T-cell (primary cell): ENCODE results near the gene PLA2R1. TPM values are rescaled to one million over a fixed set of nuclear protein-coding genes. Genes with fewer than 3 reads are reported as not detected.

Experiments
- ATAC-seq, 4 experiments: fragments of 200-7000 bp in 3 of 4; fragments of 150-1000 bp in 1 of 4; cut with Tn5 transposase; replicated peaks in 1 of 4; 1 replicate in 3 of 4; 2 replicates in 1 of 4; pipeline ENCODE4 v1.10.0; 2021; ENCODE audit warnings: moderate library complexity in 3 of 4, mild to moderate bottlenecking in 2 of 4, moderate number of reproducible peaks in 1 of 4
- CTCF ChIA-PET, 2 donors: fragments of 300-600 bp; sonication (Branson Sonifier 250); formaldehyde crosslinking; loops; one replicate each; lab custom pipeline; 2022; ENCODE audit warnings: antibody characterized with exemption in 2 of 2; lab: Charles Lee
- POLR2A ChIA-PET, 2 donors: fragments of 300-600 bp; sonication (Branson Sonifier 250); formaldehyde crosslinking; loops; one replicate each; lab custom pipeline; 2022; ENCODE audit warnings: antibody characterized with exemption in 2 of 2; lab: Charles Lee
- DNase-seq, 35 experiments: peaks; one replicate each; pipeline versions ENCODE4 v3.0.0 to v3.0.0-alpha.2; 2013 to 2023
- H3K27ac ChIP-seq: one replicate; pipeline ENCODE4 v1.5.1; 2013; ENCODE audit warnings: low read length
- H3K27me3 ChIP-seq, 2 experiments: replicated peaks in 1 of 2; 1 replicate in 1 of 2; 2 replicates in 1 of 2; pipeline versions ENCODE4 v1.6.1 to v1.7.0; 2013; ENCODE audit warnings: low read length in 1 of 2, mixed read lengths in 1 of 2; ENCODE audit not compliant: control insufficient read depth in 2 of 2, insufficient read depth in 2 of 2; ENCODE audit errors: extremely low read depth in 1 of 2
- H3K36me3 ChIP-seq, 2 donors: 1 replicate in 1 of 2; 2 replicates in 1 of 2; pipeline versions ENCODE4 v1.6.1 to v1.7.0; 2013; ENCODE audit warnings: low read length in 1 of 2; ENCODE audit not compliant: control insufficient read depth in 2 of 2, insufficient read depth in 1 of 2; ENCODE audit errors: extremely low read depth in 1 of 2
- H3K4me1 ChIP-seq, 2 experiments: 1 replicate in 1 of 2; 2 replicates in 1 of 2; pipeline versions ENCODE4 v1.6.1 to v1.7.0; 2013; ENCODE audit warnings: low read length in 2 of 2, mixed read lengths in 1 of 2; ENCODE audit not compliant: insufficient read depth in 2 of 2, control insufficient read depth in 1 of 2; ENCODE audit errors: extremely low read depth in 1 of 2
- H3K4me3 ChIP-seq, 2 donors: 1 replicate in 1 of 2; 2 replicates in 1 of 2; pipeline versions ENCODE4 v1.5.1 to v1.7.0; 2013; ENCODE audit warnings: mild to moderate bottlenecking in 2 of 2, low read length in 1 of 2, moderate library complexity in 1 of 2; ENCODE audit not compliant: control insufficient read depth in 1 of 2; ENCODE audit errors: extremely low read depth in 1 of 2
- H3K9me3 ChIP-seq: 2 replicates; pipeline ENCODE4 v1.7.0; 2013
- H3K27ac Mint-ChIP-seq, 2 donors: one replicate each; pipeline ENCODE4 v1.8.0; 2020 to 2021; ENCODE audit warnings: mild to moderate bottlenecking in 2 of 2, mixed read lengths in 2 of 2
- H3K27me3 Mint-ChIP-seq, 2 donors: one replicate each; pipeline ENCODE4 v1.8.0; 2021 to 2022; ENCODE audit warnings: mixed read lengths in 2 of 2
- H3K36me3 Mint-ChIP-seq: one replicate; pipeline ENCODE4 v1.8.0; 2021; ENCODE audit warnings: mixed read lengths
- H3K4me1 Mint-ChIP-seq, 3 donors: one replicate each; pipeline ENCODE4 v1.8.0; 2020 to 2022; ENCODE audit warnings: mixed read lengths in 3 of 3, mild to moderate bottlenecking in 1 of 3
- H3K4me3 Mint-ChIP-seq, 3 donors: one replicate each; pipeline ENCODE4 v1.8.0; 2020 to 2022; ENCODE audit warnings: mild to moderate bottlenecking in 3 of 3, mixed read lengths in 3 of 3, moderate library complexity in 3 of 3
- H3K9me3 Mint-ChIP-seq, 3 donors: one replicate each; pipeline ENCODE4 v1.8.0; 2020 to 2022; ENCODE audit warnings: mixed read lengths in 3 of 3
- WGBS: methylation state at CpG from one replicate; pipeline ENCODE4 v1.1.5; 2013; ENCODE audit warnings: missing lambda C conversion rate; ENCODE audit not compliant: insufficient coverage; 5-methylcytosine and 5-hydroxymethylcytosine counted together
- total RNA-seq, 35 experiments: library from RNA in 6 of 35; stranded (reverse) in 6 of 35; fragments of 120-200 nt in 1 of 35; gene quantifications; one replicate each; pipeline versions ENCODE4 v1.2.1 to v1.2.4 and lab custom pipeline; 2013 to 2026

The PLA2R1 gene
- total RNA-seq, 5 donors from 2014 or later (not counting 1 experiment from before 2014, with no cell fraction given): 0.20 TPM; not detected in 4

GRCh38 chr2:160051371-160051800, 11.0 kb downstream of the PLA2R1 start:
- POLR2A ChIA-PET: no interaction called here
- Histone ChIP-seq H3K36me3 (no peaks in the 10 kb centered on the region), H3K27me3 (peaks cover 0 to 3% of the 10 kb centered on the region in 2 experiments), H3K4me3 (no peak overlapping the region), H3K4me1 (no peaks in the 10 kb centered on the region), H3K9me3 (no peaks in the 10 kb centered on the region), H3K27ac (no peak overlapping the region)
- Mint-ChIP-seq H3K36me3 (no peaks in the 10 kb centered on the region), H3K27me3 (peaks cover 0 to 2% of the 10 kb centered on the region in 2 donors), H3K27ac (no peak overlapping the region), H3K4me3 (no peak overlapping the region), H3K9me3 (no peaks in the 10 kb centered on the region), H3K4me1 (no peaks in the 10 kb centered on the region)
- WGBS: 90% methylated on average over 2 of the region's 3 CpGs
- DNase-seq (no peak), ATAC-seq (no peak)
- CTCF ChIA-PET: no interaction called here

GRCh38 chr2:160050147-160050546, 12.3 kb downstream of the PLA2R1 start:
- Mint-ChIP-seq H3K9me3 (no peaks in the 10 kb centered on the region), H3K4me3 (no peak overlapping the region), H3K27me3 (no peaks in the 10 kb centered on the region), H3K36me3 (no peaks in the 10 kb centered on the region), H3K27ac (no peak overlapping the region), H3K4me1 (no peaks in the 10 kb centered on the region)
- DNase-seq (no peak), ATAC-seq (no peak)
- H3K27me3 ChIP-seq: peaks cover 0 to 3% of the 10 kb centered on the region in 2 experiments
- H3K27ac ChIP-seq: no peak overlapping the region
- H3K4me3 ChIP-seq: no peak overlapping the region
- H3K9me3 ChIP-seq: no peaks in the 10 kb centered on the region
- H3K4me1 ChIP-seq: no peaks in the 10 kb centered on the region
- ChIA-PET CTCF (no interaction called here), POLR2A (no interaction called here)
- WGBS: 100% methylated on average over 1 of the region's 3 CpGs
- no peaks in the 10 kb centered on the region for H3K36me3 ChIP-seq

GRCh38 chr2:160045703-160046210, 16.7 kb downstream of the PLA2R1 start:
- ChIA-PET CTCF (no interaction called here), POLR2A (no interaction called here)
- DNase-seq (no peak), ATAC-seq (no peak)
- Mint-ChIP-seq H3K36me3 (no peaks in the 10 kb centered on the region), H3K4me1 (no peaks in the 10 kb centered on the region), H3K4me3 (no peak overlapping the region), H3K9me3 (no peaks in the 10 kb centered on the region), H3K27ac (no peak overlapping the region), H3K27me3 (peaks cover 5 to 12% of the 10 kb centered on the region in 2 donors)
- H3K27ac ChIP-seq: no peak overlapping the region
- no peaks in the 10 kb centered on the region for H3K9me3 ChIP-seq
- peaks cover 0 to 6% of the 10 kb centered on the region in 2 experiments for H3K27me3 ChIP-seq
- no peak overlapping the region for H3K4me3 ChIP-seq
- H3K36me3 ChIP-seq: no peaks in the 10 kb centered on the region
- WGBS: 65% methylated on average over 4 of the region's 7 CpGs
- H3K4me1 ChIP-seq: no peaks in the 10 kb centered on the region

GRCh38 chr2:160044728-160045127, 17.7 kb downstream of the PLA2R1 start:
- H3K36me3 Mint-ChIP-seq: no peaks in the 10 kb centered on the region
- Histone ChIP-seq H3K27ac (no peak overlapping the region), H3K4me1 (no peaks in the 10 kb centered on the region), H3K27me3 (peaks cover 0 to 6% of the 10 kb centered on the region in 2 experiments), H3K9me3 (no peaks in the 10 kb centered on the region), H3K4me3 (no peak overlapping the region), H3K36me3 (no peaks in the 10 kb centered on the region)
- H3K4me3 Mint-ChIP-seq: no peak overlapping the region
- H3K4me1 Mint-ChIP-seq: no peaks in the 10 kb centered on the region
- DNase-seq: no peak
- ATAC-seq: no peak
- no peaks in the 10 kb centered on the region for H3K9me3 Mint-ChIP-seq
- no peak overlapping the region for H3K27ac Mint-ChIP-seq
- POLR2A ChIA-PET: no interaction called here
- CTCF ChIA-PET: no interaction called here
- WGBS: 86% methylated on average over 7 of the region's 8 CpGs
- peaks cover 5 to 12% of the 10 kb centered on the region in 2 donors for H3K27me3 Mint-ChIP-seq

- WGBS: 83% methylated on average over 4 of the region's 5 CpGs
- ChIA-PET CTCF (no interaction called here), POLR2A (interaction anchor here in 1 of 2 donors (0.6 kb wide), 1 partner anchor 758 kb away, joined by 4 read pairs; no protein-coding TSS in a partner anchor)
- peaks cover 0 to 6% of the 10 kb centered on the region in 2 experiments for H3K27me3 ChIP-seq
- H3K4me1 ChIP-seq: no peaks in the 10 kb centered on the region
- Mint-ChIP-seq H3K4me3 (no peak overlapping the region), H3K27ac (no peak overlapping the region), H3K27me3 (peaks cover 5 to 12% of the 10 kb centered on the region in 2 donors), H3K4me1 (no peaks in the 10 kb centered on the region), H3K9me3 (no peaks in the 10 kb centered on the region), H3K36me3 (no peaks in the 10 kb centered on the region)
- no peak for ATAC-seq
- no peaks in the 10 kb centered on the region for H3K36me3 ChIP-seq
- H3K4me3 ChIP-seq: no peak overlapping the region
- DNase-seq: no peak
- no peaks in the 10 kb centered on the region for H3K9me3 ChIP-seq
- no peak overlapping the region for H3K27ac ChIP-seq
Observed at GRCh38 chr2:160043265-160043664, 19.1 kb downstream of the PLA2R1 start.

- no peaks in the 10 kb centered on the region for H3K36me3 Mint-ChIP-seq
- ATAC-seq: no peak
- ChIA-PET POLR2A (no interaction called here), CTCF (no interaction called here)
- Histone ChIP-seq H3K27me3 (peaks cover 0 to 6% of the 10 kb centered on the region in 2 experiments), H3K4me3 (no peak overlapping the region), H3K9me3 (no peaks in the 10 kb centered on the region), H3K36me3 (no peaks in the 10 kb centered on the region), H3K4me1 (no peaks in the 10 kb centered on the region), H3K27ac (no peak overlapping the region)
- no peak overlapping the region for H3K27ac Mint-ChIP-seq
- no peaks in the 10 kb centered on the region for H3K9me3 Mint-ChIP-seq
- H3K4me1 Mint-ChIP-seq: no peaks in the 10 kb centered on the region
- H3K4me3 Mint-ChIP-seq: no peak overlapping the region
- DNase-seq: no peak
- peaks cover 5 to 12% of the 10 kb centered on the region in 2 donors for H3K27me3 Mint-ChIP-seq
- WGBS: 47% methylated on average over 5 of the region's 7 CpGs
Observed at GRCh38 chr2:160042054-160042453, 20.4 kb downstream of the PLA2R1 start.
